ENCODE measurements around the gene FGGY.
"Not testable (repeated sequence)": the region's sequence is repeated elsewhere in the genome, so short reads cannot be mapped to it uniquely, and the experiment has no call there.

FGGY gene, protein sequence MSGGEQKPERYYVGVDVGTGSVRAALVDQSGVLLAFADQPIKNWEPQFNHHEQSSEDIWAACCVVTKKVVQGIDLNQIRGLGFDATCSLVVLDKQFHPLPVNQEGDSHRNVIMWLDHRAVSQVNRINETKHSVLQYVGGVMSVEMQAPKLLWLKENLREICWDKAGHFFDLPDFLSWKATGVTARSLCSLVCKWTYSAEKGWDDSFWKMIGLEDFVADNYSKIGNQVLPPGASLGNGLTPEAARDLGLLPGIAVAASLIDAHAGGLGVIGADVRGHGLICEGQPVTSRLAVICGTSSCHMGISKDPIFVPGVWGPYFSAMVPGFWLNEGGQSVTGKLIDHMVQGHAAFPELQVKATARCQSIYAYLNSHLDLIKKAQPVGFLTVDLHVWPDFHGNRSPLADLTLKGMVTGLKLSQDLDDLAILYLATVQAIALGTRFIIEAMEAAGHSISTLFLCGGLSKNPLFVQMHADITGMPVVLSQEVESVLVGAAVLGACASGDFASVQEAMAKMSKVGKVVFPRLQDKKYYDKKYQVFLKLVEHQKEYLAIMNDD

DNA sequence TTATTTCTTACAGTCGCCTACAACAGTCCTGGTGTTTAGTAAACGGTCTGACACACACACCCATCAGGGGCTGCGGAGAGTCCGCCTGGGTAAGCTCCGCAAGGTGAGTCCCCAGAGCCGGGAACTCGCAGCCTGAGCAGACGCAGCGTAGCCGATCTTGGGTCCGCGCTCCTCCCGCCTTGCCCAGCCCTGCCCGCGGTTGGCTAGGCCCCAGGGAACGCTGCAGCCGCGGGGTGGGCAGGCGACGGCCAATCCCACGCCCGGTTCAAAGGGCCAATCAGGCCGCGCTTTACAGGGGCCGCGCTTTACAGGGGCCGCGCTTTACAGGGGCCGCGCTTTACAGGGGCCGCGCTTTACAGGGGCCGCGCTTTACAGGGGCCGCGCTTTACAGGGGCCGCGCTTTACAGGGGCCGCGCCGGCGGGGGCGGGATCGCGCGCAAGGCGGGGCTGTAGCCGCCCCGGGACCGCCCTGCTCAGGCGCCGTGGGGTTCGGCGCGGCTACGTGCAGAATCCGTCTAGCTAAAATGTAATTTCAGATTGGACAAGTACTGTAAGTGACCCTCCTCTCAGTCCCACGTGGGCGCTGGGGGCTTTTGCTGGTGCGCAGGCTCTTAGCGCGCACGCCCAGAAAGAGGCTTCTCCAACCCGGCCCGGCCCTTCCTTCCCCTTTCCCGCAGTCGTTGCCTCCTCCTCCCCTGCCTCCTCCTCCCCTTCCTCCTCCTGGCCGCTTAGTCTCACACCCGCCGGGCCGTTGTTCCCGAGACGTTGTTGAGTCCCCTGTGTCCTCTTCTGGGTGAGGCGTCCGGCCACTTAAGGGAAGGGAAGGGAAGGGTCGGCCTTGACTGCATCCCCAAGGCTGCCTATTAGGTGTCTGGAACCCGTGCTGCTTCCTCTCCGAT is at the start of gene FGGY:
Gene FGGY, plus strand, starts transcription at position 737 of the 899 bp plus-strand sequence. CDS start 24,456 bp downstream, outside the sequence.
- DNase-seq (ENCODE audit: low read depth), result peak; percentile 96
- H3K4me3 ChIP-seq (ENCODE audit: low read length), result peak within 1 kb of the TSS; percentile 64
- TF ChIP-seq, protein P1, sequence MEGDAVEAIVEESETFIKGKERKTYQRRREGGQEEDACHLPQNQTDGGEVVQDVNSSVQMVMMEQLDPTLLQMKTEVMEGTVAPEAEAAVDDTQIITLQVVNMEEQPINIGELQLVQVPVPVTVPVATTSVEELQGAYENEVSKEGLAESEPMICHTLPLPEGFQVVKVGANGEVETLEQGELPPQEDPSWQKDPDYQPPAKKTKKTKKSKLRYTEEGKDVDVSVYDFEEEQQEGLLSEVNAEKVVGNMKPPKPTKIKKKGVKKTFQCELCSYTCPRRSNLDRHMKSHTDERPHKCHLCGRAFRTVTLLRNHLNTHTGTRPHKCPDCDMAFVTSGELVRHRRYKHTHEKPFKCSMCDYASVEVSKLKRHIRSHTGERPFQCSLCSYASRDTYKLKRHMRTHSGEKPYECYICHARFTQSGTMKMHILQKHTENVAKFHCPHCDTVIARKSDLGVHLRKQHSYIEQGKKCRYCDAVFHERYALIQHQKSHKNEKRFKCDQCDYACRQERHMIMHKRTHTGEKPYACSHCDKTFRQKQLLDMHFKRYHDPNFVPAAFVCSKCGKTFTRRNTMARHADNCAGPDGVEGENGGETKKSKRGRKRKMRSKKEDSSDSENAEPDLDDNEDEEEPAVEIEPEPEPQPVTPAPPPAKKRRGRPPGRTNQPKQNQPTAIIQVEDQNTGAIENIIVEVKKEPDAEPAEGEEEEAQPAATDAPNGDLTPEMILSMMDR (conservative IDR thresholded peaks at IDR 0.05; ENCODE audit: low read depth, low read length), result no peak

DNA sequence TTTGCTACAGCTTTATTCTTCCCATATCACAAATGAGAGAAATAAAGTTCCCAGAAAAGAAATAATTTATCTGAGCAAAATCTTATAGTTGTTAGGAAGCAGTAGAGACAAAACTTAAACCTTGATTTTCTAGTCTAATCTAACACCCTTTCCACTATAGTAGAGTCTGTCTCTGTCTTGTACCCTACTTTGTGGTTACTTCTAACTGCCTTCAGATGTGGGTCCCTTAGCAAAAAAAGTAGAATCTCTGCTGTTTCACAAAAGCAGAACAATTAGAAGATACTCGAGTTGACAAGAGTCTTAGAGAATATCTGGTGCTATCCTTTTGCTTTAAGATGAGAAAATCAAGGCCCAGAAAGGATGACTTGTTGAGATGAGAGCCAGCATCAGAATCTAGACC is 48.1 kb upstream of the FGGY start:
- TF ChIP-seq, protein P1 (conservative IDR thresholded peaks at IDR 0.05; ENCODE audit: low read depth, low read length), result no peak
- no peak overlapping the region for H3K4me3 ChIP-seq (ENCODE audit: low read length)
- DNase-seq (ENCODE audit: low read depth), result no peak

DNA sequence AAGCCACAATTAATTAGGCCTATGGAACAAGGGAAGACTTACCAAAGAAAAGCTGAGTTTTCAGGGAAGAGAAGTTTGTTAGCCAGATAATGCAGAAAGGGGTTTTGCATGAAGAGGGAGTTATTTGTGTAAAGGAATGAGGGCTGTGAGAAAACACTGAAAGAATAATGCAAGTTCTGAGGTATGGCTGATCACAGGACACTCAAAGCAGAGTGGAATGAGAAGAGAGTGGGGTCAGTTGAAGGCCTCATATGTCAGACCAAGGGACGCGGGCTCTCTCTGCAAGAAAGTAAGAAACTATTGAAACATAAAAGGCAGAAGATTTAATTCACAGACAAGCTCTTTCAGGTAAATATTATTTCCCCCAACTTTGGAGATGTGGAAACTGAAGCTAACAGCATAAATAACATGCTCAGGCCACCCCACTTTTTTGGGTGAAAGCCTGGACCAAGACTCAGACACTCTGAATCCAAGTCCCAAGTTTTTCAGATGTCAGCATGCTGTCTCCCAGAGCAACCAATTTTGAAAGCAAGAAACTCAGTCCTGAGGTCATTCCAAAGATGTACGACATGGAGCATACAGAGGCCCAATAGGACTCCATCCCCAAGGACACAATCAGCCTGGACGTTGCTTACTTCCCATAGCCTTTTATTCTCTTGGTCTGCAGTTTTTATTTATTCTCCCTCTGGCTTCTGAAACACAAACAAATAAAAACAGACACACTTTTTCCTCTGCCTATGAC is 47.3 kb upstream of the FGGY start:
- no peak overlapping the region for H3K4me3 ChIP-seq (ENCODE audit: low read length)
- TF ChIP-seq, protein P1 (conservative IDR thresholded peaks at IDR 0.05; ENCODE audit: low read depth, low read length), result no peak
- no peak for DNase-seq (ENCODE audit: low read depth)

DNA sequence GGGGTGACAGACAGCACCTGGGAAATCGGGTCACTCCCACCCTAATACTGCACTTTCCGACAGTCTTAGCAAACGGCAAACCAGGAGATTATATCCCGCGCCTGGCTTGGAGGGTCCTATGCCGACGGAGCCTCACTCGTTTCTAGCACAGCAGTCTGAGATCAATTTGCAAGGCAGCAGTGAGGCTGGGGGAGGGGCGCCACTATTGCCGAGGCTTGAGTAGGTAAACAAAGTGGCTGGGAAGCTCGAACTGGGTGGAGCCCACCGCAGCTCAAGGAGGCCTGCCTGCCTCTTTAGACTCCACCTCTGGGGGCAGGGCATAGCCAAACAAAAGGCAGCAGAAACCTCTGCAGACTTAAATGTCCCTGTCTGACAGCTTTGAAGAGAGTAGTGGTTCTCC is 45.8 kb upstream of the FGGY start:
- not testable (repeated sequence) for DNase-seq (ENCODE audit: low read depth); H3K4me3 ChIP-seq (ENCODE audit: low read length)

DNA sequence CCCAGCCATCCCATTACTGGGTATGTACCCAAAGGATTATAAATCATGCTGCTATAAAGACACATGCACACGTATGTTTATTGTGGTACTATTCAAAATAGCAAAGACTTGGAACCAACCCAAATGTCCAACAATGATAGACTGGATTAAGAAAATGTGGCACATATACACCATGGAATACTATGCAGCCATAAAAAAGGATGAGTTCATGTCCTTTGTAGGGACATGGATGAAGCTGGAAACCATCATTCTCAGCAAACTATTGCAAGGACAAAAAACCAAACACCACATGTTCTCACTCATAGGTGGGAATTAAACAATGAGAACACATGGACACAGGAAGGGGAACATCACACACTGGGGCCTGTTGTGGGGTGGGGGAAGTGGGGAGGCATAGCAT is 40.5 kb upstream of the FGGY start:
- not testable (repeated sequence) for H3K4me3 ChIP-seq (ENCODE audit: low read length); DNase-seq (ENCODE audit: low read depth)

DNA sequence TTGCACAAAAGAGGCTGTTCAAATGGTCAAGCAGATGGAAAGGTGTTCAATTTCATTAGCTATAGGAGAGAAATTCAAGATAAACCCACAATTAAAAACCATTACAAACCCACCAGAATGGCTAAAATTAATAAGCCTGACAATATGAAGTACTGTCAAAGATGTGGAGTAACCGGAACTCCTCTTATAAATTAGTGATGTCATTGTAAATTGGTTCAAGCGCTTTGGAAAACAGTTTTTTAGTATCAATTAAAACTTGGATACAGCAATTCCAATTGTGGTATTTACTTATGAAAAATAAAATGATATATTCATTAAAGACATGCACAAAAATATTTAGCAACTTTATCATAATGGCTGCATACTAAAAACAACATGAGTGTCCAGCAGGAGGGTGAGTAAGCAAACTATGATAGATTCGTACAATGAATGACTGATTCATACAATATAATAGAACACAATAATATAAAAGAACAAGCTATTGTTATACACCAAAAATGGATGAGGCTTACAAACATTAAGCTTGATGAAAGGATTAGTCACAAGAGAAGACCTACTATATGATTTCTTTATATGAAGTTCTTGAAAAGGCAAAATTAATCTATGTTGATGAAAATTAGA is 38.4 kb upstream of the FGGY start:
- H3K4me3 ChIP-seq (ENCODE audit: low read length), result no peak overlapping the region
- no peak for DNase-seq (ENCODE audit: low read depth)
- TF ChIP-seq, protein P1 (conservative IDR thresholded peaks at IDR 0.05; ENCODE audit: low read depth, low read length), result no peak

DNA sequence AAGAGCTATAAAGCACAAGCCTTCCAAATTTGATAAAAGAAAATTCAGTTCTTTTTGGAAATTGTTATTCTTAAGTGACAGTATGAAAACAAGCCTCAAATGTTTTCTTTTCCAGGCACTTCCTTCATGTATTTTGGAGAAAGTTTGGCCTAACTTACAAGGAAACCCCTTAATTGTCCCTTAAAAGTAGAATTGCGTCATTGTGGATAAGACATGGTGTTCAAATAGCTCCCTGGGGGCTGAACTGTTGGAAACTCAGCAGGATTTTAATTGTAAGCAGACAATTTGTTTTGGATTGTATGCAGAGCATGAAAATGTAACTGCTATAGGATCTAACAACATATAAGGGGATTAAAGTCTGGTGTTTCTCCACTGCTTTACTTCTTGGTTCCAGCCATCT is 35.4 kb upstream of the FGGY start:
- no peak for DNase-seq (ENCODE audit: low read depth)

More for the DNA sequence above, 35.4 kb upstream of the FGGY start:
- no peak overlapping the region for H3K4me3 ChIP-seq (ENCODE audit: low read length)
- TF ChIP-seq, protein P1 (conservative IDR thresholded peaks at IDR 0.05; ENCODE audit: low read depth, low read length), result no peak

All from retinal pigment epithelial cell (primary cell).